Stimulated activated CD4-positive, alpha-beta T cell treated with anti-CD3 and anti-CD28 coated beads, Interleukin-4, amount 100 ng/mL, for 4 hours (primary cell): ENCODE results near the gene HYAL1.

Experiments
- DNase-seq, 2 experiments: peaks; one replicate each; pipeline ENCODE4 v3.0.0-alpha.2; 2020

The HYAL1 gene

DNA sequence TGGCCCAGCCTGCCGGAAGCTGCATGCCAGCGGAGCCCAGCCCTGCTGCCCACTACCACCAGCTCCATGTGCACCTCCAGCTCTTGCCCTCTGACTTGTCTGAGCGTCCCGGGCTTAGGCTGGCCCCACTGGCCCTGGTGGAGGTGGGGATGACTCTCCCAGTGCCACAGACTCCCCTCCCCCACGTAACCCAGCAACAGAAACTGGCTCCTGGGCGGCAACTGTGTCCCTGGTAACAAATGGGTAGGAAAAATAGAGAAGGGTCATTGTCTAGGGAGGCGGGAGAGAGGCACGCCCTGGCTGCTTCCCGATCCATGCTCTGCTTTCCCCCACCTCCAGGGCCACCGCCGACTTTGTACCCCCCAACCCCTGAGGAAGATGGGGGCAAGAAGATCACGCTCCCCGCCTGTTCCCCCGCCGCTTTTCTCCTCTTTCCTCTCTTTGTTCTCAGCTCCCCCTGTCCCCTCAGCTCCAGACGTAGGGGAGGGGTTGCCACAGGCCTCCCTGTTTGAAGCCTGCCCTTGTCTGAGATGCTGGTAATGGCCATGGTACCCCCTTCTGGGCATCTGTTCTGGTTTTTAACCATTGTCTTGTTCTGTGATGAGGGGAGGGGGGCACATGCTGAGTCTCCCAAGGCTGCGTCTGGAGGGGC is 45.2 kb downstream of the HYAL1 start:
- DNase-seq = no peak

- DNase-seq = no peak
These were observed 46.1 kb downstream of the HYAL1 start for GRCh38 chr3:50256978-50257890.

GRCh38 chr3:50255251-50255615 is 48.1 kb downstream of the HYAL1 start:
- DNase-seq = no peak

- no peak for DNase-seq
These were observed 48.7 kb downstream of the HYAL1 start for GRCh38 chr3:50254577-50255250.

DNA sequence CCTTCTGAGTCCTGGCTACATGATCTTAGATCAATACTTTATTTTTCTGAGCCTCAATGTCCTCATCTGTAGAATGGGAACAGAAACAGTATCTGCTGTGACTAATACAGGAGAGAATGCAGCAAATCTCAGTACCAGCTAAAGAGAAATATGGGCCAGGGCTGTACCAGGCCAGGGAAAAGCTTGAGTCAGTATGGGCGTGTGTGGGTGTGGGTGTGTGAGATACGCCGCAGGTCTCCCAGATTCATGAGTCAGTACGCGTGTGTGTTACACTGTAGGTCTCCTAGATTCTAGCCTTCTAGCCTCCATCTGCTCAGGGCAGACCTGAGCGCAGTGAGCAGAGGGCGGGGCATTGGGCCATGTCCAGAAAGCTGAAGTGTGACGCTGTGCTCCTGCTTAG is 52.2 kb downstream of the HYAL1 start:
- peak; percentile 42 to 67 for DNase-seq

DNA sequence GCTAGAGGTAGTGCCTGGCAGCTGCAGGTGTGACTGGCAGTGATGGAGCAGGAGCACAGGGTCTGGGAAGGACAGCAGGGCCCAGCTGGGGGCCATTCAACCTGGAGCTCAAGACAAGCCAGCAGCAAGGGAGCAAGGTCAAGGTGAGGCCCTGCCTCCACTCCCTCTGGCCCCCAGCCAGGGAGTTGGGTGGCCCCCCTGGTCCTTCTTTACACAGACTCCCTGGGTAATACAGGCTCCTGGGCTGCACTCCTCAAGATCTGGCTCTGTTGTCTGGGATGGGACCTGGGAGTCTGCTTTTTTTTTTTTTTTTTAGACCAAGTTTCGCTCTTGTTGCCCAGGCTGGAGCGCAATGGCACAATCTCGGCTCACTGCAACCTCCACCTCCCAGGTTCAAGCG is 52.9 kb downstream of the HYAL1 start:
- no peak for DNase-seq
